ENCODE measurements around the gene AMBN.

Gene AMBN

DNA sequence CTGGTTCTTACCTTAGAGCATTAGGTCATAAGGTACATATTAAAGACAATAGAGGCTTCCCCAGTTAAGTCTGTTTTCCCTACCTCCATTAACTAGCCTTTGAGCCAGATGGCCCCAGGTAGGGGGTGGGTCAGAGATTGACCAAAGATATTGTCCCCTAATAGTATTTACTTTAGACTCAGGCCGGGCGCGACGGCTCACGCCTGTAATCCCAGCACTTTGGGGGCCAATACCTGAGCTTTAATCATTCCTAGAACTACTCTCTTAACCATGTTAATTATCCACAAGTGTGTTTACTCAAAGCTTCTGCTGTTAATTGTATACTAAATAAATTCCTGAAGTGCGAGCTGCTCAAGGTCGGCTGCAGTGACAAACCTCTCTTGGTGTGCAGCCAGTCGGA lies 28.0 kb upstream of the AMBN start:
- no peak for TF ChIP-seq POLR2AphosphoS5 (IDR thresholded peaks at IDR 0.05; ENCODE audit: low read depth, low read length)
- TF ChIP-seq FOXP2 (optimal IDR thresholded peaks at IDR 0.05; ENCODE audit: borderline replicate concordance, extremely low read depth, extremely low read length, insufficient read depth) = no peak
- no peak for TF ChIP-seq SIN3A (IDR thresholded peaks at IDR 0.05; ENCODE audit: borderline replicate concordance, insufficient read depth, low read length)
- TF ChIP-seq, protein P1, sequence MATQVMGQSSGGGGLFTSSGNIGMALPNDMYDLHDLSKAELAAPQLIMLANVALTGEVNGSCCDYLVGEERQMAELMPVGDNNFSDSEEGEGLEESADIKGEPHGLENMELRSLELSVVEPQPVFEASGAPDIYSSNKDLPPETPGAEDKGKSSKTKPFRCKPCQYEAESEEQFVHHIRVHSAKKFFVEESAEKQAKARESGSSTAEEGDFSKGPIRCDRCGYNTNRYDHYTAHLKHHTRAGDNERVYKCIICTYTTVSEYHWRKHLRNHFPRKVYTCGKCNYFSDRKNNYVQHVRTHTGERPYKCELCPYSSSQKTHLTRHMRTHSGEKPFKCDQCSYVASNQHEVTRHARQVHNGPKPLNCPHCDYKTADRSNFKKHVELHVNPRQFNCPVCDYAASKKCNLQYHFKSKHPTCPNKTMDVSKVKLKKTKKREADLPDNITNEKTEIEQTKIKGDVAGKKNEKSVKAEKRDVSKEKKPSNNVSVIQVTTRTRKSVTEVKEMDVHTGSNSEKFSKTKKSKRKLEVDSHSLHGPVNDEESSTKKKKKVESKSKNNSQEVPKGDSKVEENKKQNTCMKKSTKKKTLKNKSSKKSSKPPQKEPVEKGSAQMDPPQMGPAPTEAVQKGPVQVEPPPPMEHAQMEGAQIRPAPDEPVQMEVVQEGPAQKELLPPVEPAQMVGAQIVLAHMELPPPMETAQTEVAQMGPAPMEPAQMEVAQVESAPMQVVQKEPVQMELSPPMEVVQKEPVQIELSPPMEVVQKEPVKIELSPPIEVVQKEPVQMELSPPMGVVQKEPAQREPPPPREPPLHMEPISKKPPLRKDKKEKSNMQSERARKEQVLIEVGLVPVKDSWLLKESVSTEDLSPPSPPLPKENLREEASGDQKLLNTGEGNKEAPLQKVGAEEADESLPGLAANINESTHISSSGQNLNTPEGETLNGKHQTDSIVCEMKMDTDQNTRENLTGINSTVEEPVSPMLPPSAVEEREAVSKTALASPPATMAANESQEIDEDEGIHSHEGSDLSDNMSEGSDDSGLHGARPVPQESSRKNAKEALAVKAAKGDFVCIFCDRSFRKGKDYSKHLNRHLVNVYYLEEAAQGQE (IDR thresholded peaks at IDR 0.05; ENCODE audit: insufficient read depth in 1 of 2, low read depth in 2 of 2, low read length in 2 of 2) = no peak
- no peak for TF ChIP-seq TAF1 (IDR thresholded peaks at IDR 0.05; ENCODE audit: borderline replicate concordance, insufficient read depth, low read length)

DNA sequence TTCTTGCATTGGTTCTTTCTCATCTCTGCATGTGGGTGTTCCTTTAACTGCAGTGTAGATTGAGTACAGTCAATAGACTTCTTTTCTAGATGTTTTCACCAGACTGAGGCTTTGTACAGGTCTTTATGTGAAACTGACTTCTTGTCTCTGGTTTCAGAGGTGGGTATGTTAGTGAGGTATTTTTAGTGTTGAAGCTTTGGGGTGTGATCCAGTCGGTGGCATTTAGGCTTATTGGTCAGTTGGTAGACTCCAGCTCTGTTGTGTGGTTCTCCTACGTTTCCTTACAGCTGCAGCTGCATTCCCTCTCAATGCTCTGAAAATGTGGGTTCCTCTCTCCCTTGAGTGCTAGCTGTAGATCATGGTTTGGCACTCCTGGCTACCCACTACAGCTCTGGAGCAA lies 21.3 kb upstream of the AMBN start:
- TF ChIP-seq TAF1 (IDR thresholded peaks at IDR 0.05; ENCODE audit: borderline replicate concordance, insufficient read depth, low read length) (no peak), SIN3A (IDR thresholded peaks at IDR 0.05; ENCODE audit: borderline replicate concordance, insufficient read depth, low read length) (no peak), POLR2AphosphoS5 (IDR thresholded peaks at IDR 0.05; ENCODE audit: low read depth, low read length) (no peak), FOXP2 (optimal IDR thresholded peaks at IDR 0.05; ENCODE audit: borderline replicate concordance, extremely low read depth, extremely low read length, insufficient read depth) (no peak)
- TF ChIP-seq, protein P1 (IDR thresholded peaks at IDR 0.05; ENCODE audit: insufficient read depth in 1 of 2, low read depth in 2 of 2, low read length in 2 of 2) = no peak

DNA sequence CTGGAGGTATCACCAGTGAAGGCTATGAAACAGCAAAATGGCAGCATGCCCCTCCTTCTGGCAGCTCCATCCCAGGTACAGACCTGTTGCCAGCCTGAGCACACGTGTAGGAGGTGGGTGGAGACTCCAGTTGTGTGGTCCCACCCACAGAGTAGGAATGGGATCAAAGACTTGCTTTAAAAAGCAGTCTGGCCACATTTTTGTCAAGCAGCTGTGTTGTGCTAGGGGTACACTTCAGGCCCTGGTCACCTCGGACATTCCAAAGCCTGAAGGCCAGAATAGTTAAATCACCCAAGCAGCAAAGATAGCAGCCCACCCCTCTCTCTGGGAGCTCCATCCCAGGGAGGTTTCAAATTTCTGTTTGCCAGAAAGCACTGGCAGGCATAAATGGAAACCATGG lies 20.3 kb upstream of the AMBN start:
- no peak for TF ChIP-seq FOXP2 (optimal IDR thresholded peaks at IDR 0.05; ENCODE audit: borderline replicate concordance, extremely low read depth, extremely low read length, insufficient read depth)
- TF ChIP-seq, protein P1 (IDR thresholded peaks at IDR 0.05; ENCODE audit: insufficient read depth in 1 of 2, low read depth in 2 of 2, low read length in 2 of 2) = no peak
- no peak for TF ChIP-seq TAF1 (IDR thresholded peaks at IDR 0.05; ENCODE audit: borderline replicate concordance, insufficient read depth, low read length)
- TF ChIP-seq SIN3A (IDR thresholded peaks at IDR 0.05; ENCODE audit: borderline replicate concordance, insufficient read depth, low read length) = no peak
- TF ChIP-seq POLR2AphosphoS5 (IDR thresholded peaks at IDR 0.05; ENCODE audit: low read depth, low read length) = no peak

DNA sequence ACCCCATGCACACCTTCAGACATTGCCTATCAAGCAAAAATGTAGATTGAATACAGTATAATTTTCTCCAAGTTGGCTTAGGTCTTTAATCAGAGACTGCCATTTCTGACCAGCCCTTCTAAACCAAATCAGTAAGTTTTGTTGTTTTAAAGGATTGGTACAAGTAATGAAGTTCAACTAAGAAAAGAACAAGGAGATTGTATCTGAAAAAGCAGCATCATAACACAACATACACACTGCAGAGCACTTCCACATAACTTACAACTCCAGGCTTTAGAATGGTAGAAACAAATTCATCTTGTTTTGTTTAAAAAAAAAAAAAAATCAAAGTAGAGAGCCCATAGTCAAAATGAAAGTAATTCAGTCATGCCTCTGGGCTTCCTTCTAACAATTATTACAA lies 16.1 kb upstream of the AMBN start:
- TF ChIP-seq TAF1 (IDR thresholded peaks at IDR 0.05; ENCODE audit: borderline replicate concordance, insufficient read depth, low read length) = no peak
- TF ChIP-seq POLR2AphosphoS5 (IDR thresholded peaks at IDR 0.05; ENCODE audit: low read depth, low read length) = no peak

DNA sequence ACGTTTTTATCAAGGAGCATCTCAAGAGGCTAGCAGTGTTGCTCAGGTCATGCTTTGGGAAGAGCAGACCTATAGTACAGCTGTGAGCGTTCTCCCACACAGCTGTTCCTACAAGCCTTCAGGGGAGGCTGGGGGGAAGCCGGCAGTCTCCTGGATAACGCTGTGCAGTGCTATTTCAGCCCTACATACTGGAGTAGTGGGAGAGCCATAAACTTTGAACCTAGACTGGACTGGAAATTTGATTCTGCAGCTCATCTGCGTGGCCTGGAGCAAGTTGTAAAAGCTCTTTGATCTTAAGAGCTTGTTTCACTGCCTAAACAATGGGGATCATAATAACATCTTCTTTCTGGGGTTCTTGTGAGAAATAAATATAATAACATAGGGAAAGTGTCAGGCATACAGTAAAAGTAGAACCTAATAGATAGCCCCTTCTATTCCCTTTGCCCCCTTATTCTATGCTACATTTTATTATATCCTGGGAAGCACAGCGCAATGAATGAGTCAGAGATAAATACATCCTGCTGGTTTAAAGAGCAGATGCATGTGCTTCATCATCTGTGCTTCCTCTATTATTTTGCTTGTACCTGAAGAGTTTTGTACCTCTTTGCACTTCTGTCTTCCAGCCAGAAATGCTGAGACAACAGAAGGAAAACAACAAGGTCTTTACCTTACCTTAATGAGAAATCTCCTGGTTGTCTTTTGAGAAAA lies 14.7 kb upstream of the AMBN start:
- TF ChIP-seq FOXP2 (optimal IDR thresholded peaks at IDR 0.05; ENCODE audit: borderline replicate concordance, extremely low read depth, extremely low read length, insufficient read depth) (no peak), POLR2AphosphoS5 (IDR thresholded peaks at IDR 0.05; ENCODE audit: low read depth, low read length) (no peak), SIN3A (IDR thresholded peaks at IDR 0.05; ENCODE audit: borderline replicate concordance, insufficient read depth, low read length) (no peak), TAF1 (IDR thresholded peaks at IDR 0.05; ENCODE audit: borderline replicate concordance, insufficient read depth, low read length) (no peak)
- TF ChIP-seq, protein P1 (IDR thresholded peaks at IDR 0.05; ENCODE audit: insufficient read depth in 1 of 2, low read depth in 2 of 2, low read length in 2 of 2) = no peak

Data from PFSK-1 (cell line).